GM23248 (cell line): ENCODE measurements around the gene VTI1A.

Experiments
- EZH2 ChIP-seq: fragments of 200-600 bp; sonication (generic); IDR thresholded peaks from 2 replicates; pipeline ENCODE4 v1.6.1; 2018; ENCODE audit warnings: antibody characterized with exemption, mild to moderate bottlenecking; ENCODE audit not compliant: insufficient read depth, poor library complexity, severe bottlenecking
- EZH2phosphoT487 ChIP-seq: fragments of 200-600 bp; sonication (generic); IDR thresholded peaks from 2 replicates; pipeline ENCODE4 v1.6.1; 2018; ENCODE audit warnings: antibody characterized with exemption, moderate library complexity, mild to moderate bottlenecking, low read depth; ENCODE audit not compliant: insufficient read depth

- TF ChIP-seq EZH2 = no peak
- no peak for TF ChIP-seq EZH2phosphoT487
These were observed 14.2 kb downstream of the VTI1A start for GRCh38 chr10:112461029-112461887.
